GM12801 (cell line): Measurements from ENCODE around the gene PDZD8.

Experiments
- CTCF ChIP-seq: IDR thresholded peaks from one replicate; pipeline ENCODE4 v1.5.1; 2011; ENCODE audit warnings: control low read depth; ENCODE audit not compliant: insufficient read length; ENCODE audit errors: extremely low read depth

PDZD8 gene

GRCh38 chr10:117259279-117259678 is 116.0 kb downstream of the PDZD8 start:
- no peak for TF ChIP-seq CTCF

- no peak for TF ChIP-seq CTCF
Measured at GRCh38 chr10:117257721-117258120, 117.5 kb downstream of the PDZD8 start.

- TF ChIP-seq CTCF: no peak
Measured at GRCh38 chr10:117256910-117257309, 118.3 kb downstream of the PDZD8 start.

- no peak for TF ChIP-seq CTCF
Measured at GRCh38 chr10:117255835-117256460, 119.3 kb downstream of the PDZD8 start.

- no peak for TF ChIP-seq CTCF
Measured at GRCh38 chr10:117254774-117255735, 120.2 kb downstream of the PDZD8 start.

GRCh38 chr10:117254338-117254737 is 120.9 kb downstream of the PDZD8 start:
- TF ChIP-seq CTCF: no peak

- TF ChIP-seq CTCF: no peak
Measured at GRCh38 chr10:117253908-117254307, 121.3 kb downstream of the PDZD8 start.
